ENCODE data around the gene ANGPTL5. TPM values are rescaled to one million over a fixed set of nuclear protein-coding genes. Genes with fewer than 3 reads are reported as not detected.

Gene ANGPTL5
- total RNA-seq, 1 experiment from 2014 or later: not detected

DNA sequence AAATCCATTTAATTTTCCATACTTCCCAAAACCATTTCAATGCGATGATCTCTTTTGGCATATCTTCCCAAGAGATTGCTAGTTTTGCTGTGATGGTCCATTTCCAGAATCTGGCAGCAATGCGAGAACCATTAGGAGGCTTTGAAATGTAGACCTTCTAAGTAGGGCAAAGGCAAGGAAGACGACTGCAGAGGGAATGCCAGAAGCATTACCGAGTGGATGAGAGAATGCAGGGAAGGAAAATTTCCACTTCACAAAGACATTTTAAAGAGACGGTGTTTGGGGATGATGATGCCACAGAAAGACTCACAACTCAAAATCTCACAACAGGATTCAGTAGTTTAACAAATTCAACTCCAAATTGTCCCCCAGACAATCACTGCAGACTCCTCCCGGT lies 2.0 kb downstream of the ANGPTL5 start:
- H3K27ac ChIP-seq (ENCODE audit: low read length): no peak overlapping the region
- H3K79me2 ChIP-seq (ENCODE audit: low read length): no peaks in the 10 kb centered on the region
- H3K4me3 ChIP-seq (ENCODE audit: low read length): peak overlapping the region; percentile 64
- peaks cover 33% of the 10 kb centered on the region for H3K4me1 ChIP-seq (ENCODE audit: low read length)
- H3K9me2 ChIP-seq (replicated peaks; ENCODE audit: insufficient read depth, low read length): no peaks in the 10 kb centered on the region; the same call in 1 of the 2 replicates
- H3K4me2 ChIP-seq (ENCODE audit: low read depth, low read length, poor library complexity, severe bottlenecking): peak overlapping the region; percentile 71
- no peaks in the 10 kb centered on the region for H3K36me3 ChIP-seq (ENCODE audit: insufficient read depth, low read length)
- H3K9ac ChIP-seq (ENCODE audit: low read length): peak overlapping the region; percentile 72
- peak overlapping the region; percentile 81 for H2AFZ ChIP-seq (ENCODE audit: low read length)
- H3K27me3 ChIP-seq (ENCODE audit: low read length): no peaks in the 10 kb centered on the region
- no peaks in the 10 kb centered on the region for H4K20me1 ChIP-seq (ENCODE audit: insufficient read depth, low read depth, low read length)
- DNase-seq: no peak
- no peaks in the 10 kb centered on the region for H3K9me3 ChIP-seq (ENCODE audit: low read length)

DNA sequence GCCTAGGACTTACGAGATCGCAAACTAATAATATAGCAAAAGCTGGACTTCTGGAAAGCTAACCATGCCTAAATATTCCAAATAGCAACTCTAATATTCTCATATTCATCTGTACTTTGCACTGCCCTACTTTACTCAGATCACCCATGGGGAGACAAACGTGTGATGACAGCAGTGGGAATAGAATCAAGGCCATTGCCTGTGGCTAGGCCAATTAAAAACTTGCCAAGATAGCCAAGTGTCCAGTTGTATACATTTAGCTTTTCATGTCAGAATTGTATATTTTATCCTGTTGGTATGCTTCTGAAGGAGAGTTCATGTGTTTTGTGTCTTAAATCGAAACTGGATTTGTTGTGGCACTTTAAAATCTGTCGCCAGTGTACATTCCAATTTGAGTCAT lies 2.7 kb downstream of the ANGPTL5 start:
- Histone ChIP-seq H3K4me1 (ENCODE audit: low read length) (peaks cover 33% of the 10 kb centered on the region), H3K27me3 (ENCODE audit: low read length) (no peaks in the 10 kb centered on the region), H3K4me3 (ENCODE audit: low read length) (no peak overlapping the region), H2AFZ (ENCODE audit: low read length) (no peak overlapping the region), H3K79me2 (ENCODE audit: low read length) (no peaks in the 10 kb centered on the region), H3K9ac (ENCODE audit: low read length) (no peak overlapping the region), H4K20me1 (ENCODE audit: insufficient read depth, low read depth, low read length) (no peaks in the 10 kb centered on the region), H3K4me2 (ENCODE audit: low read depth, low read length, poor library complexity, severe bottlenecking) (no peak overlapping the region), H3K36me3 (ENCODE audit: insufficient read depth, low read length) (no peaks in the 10 kb centered on the region), H3K9me2 (replicated peaks; ENCODE audit: insufficient read depth, low read length) (no peaks in the 10 kb centered on the region; the same call in 1 of the 2 replicates), H3K27ac (ENCODE audit: low read length) (no peak overlapping the region), H3K9me3 (ENCODE audit: low read length) (no peaks in the 10 kb centered on the region)
- no peak for DNase-seq

DNA sequence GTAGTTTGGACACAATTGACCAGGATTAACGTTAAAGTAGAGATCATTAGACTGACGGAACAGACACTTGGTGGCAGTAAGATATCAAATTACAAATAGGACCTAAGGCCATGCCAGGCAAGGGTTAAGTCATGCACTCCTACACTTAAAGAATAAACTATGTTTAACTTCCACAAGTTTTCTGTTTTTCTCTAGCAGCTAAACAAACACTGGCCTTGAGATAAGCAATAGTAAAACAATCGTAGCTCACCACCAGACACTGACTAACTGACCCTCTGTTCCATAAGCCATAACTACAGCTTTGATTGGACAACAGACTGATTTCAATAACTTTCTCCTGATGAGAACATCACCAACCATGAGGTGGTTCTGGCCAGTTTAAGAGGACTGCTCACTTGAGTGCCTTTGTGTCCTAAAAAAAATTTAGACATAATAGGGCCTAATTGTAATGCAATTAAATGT lies 3.5 kb downstream of the ANGPTL5 start:
- no peak overlapping the region for H3K4me2 ChIP-seq (ENCODE audit: low read depth, low read length, poor library complexity, severe bottlenecking)
- H2AFZ ChIP-seq (ENCODE audit: low read length): no peak overlapping the region

GRCh38 chr11:101909087-101909486 lies 7.2 kb downstream of the ANGPTL5 start:
- Histone ChIP-seq H3K27me3 (ENCODE audit: low read length) (no peaks in the 10 kb centered on the region), H3K9me3 (ENCODE audit: low read length) (no peaks in the 10 kb centered on the region), H3K9ac (ENCODE audit: low read length) (no peak overlapping the region), H4K20me1 (ENCODE audit: insufficient read depth, low read depth, low read length) (no peaks in the 10 kb centered on the region), H3K4me3 (ENCODE audit: low read length) (no peak overlapping the region), H3K27ac (ENCODE audit: low read length) (no peak overlapping the region), H3K9me2 (replicated peaks; ENCODE audit: insufficient read depth, low read length) (no peaks in the 10 kb centered on the region), H3K4me1 (ENCODE audit: low read length) (peaks cover 2% of the 10 kb centered on the region), H3K36me3 (ENCODE audit: insufficient read depth, low read length) (no peaks in the 10 kb centered on the region), H3K4me2 (ENCODE audit: low read depth, low read length, poor library complexity, severe bottlenecking) (no peak overlapping the region), H2AFZ (ENCODE audit: low read length) (no peak overlapping the region), H3K79me2 (ENCODE audit: low read length) (no peaks in the 10 kb centered on the region)
- DNase-seq: no peak

More for the DNA sequence above, 3.5 kb downstream of the ANGPTL5 start:
- no peaks in the 10 kb centered on the region for H3K9me3 ChIP-seq (ENCODE audit: low read length)
- H3K27ac ChIP-seq (ENCODE audit: low read length): no peak overlapping the region
- no peak overlapping the region for H3K9ac ChIP-seq (ENCODE audit: low read length)
- H4K20me1 ChIP-seq (ENCODE audit: insufficient read depth, low read depth, low read length): no peaks in the 10 kb centered on the region
- H3K79me2 ChIP-seq (ENCODE audit: low read length): no peaks in the 10 kb centered on the region
- peaks cover 33% of the 10 kb centered on the region for H3K4me1 ChIP-seq (ENCODE audit: low read length)
- H3K9me2 ChIP-seq (replicated peaks; ENCODE audit: insufficient read depth, low read length): no peaks in the 10 kb centered on the region; the same call in 1 of the 2 replicates
- H3K4me3 ChIP-seq (ENCODE audit: low read length): no peak overlapping the region
- DNase-seq: no peak
- no peaks in the 10 kb centered on the region for H3K27me3 ChIP-seq (ENCODE audit: low read length)
- H3K36me3 ChIP-seq (ENCODE audit: insufficient read depth, low read length): no peaks in the 10 kb centered on the region

DNA sequence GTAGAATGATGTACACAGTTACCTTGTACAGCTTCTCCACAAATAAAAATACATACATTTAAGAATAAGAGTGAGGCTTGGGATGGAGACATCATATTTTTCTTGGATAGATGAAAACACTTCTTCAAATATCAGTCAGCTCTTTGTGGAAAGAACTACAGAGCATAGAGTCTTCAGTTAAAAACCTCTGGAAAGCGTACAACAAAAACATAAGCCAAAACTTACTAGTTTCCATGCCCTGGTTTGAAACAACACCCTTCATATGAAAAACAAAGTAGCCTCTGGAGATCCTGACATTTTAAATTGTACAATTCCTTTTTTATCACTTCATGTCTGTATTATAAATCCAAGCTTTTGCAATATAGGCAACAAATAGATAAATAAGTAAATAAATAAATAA lies 8.5 kb downstream of the ANGPTL5 start:
- Histone ChIP-seq H3K9ac (ENCODE audit: low read length) (no peak overlapping the region), H3K79me2 (ENCODE audit: low read length) (no peaks in the 10 kb centered on the region), H3K4me2 (ENCODE audit: low read depth, low read length, poor library complexity, severe bottlenecking) (no peak overlapping the region), H3K4me3 (ENCODE audit: low read length) (no peak overlapping the region), H3K9me3 (ENCODE audit: low read length) (no peaks in the 10 kb centered on the region), H4K20me1 (ENCODE audit: insufficient read depth, low read depth, low read length) (no peaks in the 10 kb centered on the region), H3K27me3 (ENCODE audit: low read length) (no peaks in the 10 kb centered on the region), H3K27ac (ENCODE audit: low read length) (no peak overlapping the region), H3K36me3 (ENCODE audit: insufficient read depth, low read length) (no peaks in the 10 kb centered on the region), H3K9me2 (replicated peaks; ENCODE audit: insufficient read depth, low read length) (no peaks in the 10 kb centered on the region), H2AFZ (ENCODE audit: low read length) (no peak overlapping the region), H3K4me1 (ENCODE audit: low read length) (no peaks in the 10 kb centered on the region)
- DNase-seq: no peak

- H3K9me2 ChIP-seq (replicated peaks; ENCODE audit: insufficient read depth, low read length): no peaks in the 10 kb centered on the region; the same call in 1 of the 2 replicates
- H3K36me3 ChIP-seq (ENCODE audit: insufficient read depth, low read length): no peaks in the 10 kb centered on the region
- no peak overlapping the region for H2AFZ ChIP-seq (ENCODE audit: low read length)
- no peaks in the 10 kb centered on the region for H3K79me2 ChIP-seq (ENCODE audit: low read length)
- no peaks in the 10 kb centered on the region for H4K20me1 ChIP-seq (ENCODE audit: insufficient read depth, low read depth, low read length)
- H3K27me3 ChIP-seq (ENCODE audit: low read length): no peaks in the 10 kb centered on the region
- H3K4me2 ChIP-seq (ENCODE audit: low read depth, low read length, poor library complexity, severe bottlenecking): no peak overlapping the region
- no peak overlapping the region for H3K4me3 ChIP-seq (ENCODE audit: low read length)
- no peaks in the 10 kb centered on the region for H3K9me3 ChIP-seq (ENCODE audit: low read length)
- no peak overlapping the region for H3K27ac ChIP-seq (ENCODE audit: low read length)
- H3K9ac ChIP-seq (ENCODE audit: low read length): no peak overlapping the region
- no peak for DNase-seq
- no peaks in the 10 kb centered on the region for H3K4me1 ChIP-seq (ENCODE audit: low read length)
These were observed 21.8 kb downstream of the ANGPTL5 start for GRCh38 chr11:101894505-101894904.

- H3K4me1 ChIP-seq (ENCODE audit: low read length): no peaks in the 10 kb centered on the region
- DNase-seq: no peak
- H3K4me2 ChIP-seq (ENCODE audit: low read depth, low read length, poor library complexity, severe bottlenecking): no peak overlapping the region
- no peaks in the 10 kb centered on the region for H3K79me2 ChIP-seq (ENCODE audit: low read length)
- H3K9me2 ChIP-seq (replicated peaks; ENCODE audit: insufficient read depth, low read length): no peaks in the 10 kb centered on the region
- H4K20me1 ChIP-seq (ENCODE audit: insufficient read depth, low read depth, low read length): no peaks in the 10 kb centered on the region
- H3K27me3 ChIP-seq (ENCODE audit: low read length): 0 out of 2 replicates have a peak, but pooled peaks cover 2% of the 10 kb centered on the region
- no peak overlapping the region for H3K9ac ChIP-seq (ENCODE audit: low read length)
- H3K27ac ChIP-seq (ENCODE audit: low read length): no peak overlapping the region
- H2AFZ ChIP-seq (ENCODE audit: low read length): no peak overlapping the region
- no peak overlapping the region for H3K4me3 ChIP-seq (ENCODE audit: low read length)
- no peaks in the 10 kb centered on the region for H3K36me3 ChIP-seq (ENCODE audit: insufficient read depth, low read length)
- H3K9me3 ChIP-seq (ENCODE audit: low read length): no peaks in the 10 kb centered on the region
These were observed 26.6 kb downstream of the ANGPTL5 start for GRCh38 chr11:101889767-101890166.

DNA sequence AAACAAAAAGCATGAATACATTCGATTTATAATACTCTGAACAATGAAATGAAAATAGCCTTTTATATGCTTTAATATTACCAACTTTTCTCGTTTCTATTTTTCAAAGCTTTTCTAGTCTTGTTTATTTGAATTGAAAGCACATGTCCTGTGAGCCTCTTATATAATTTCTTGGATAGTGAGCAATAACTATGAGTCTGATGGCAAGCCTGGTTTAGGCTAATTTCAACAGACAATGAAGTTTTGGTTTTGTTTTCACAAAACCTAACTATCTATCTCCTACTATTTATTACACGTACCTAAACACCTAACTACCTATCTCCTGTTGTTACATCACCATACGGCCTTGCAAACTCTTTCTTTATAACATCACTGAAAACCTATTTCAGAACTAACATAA lies 30.7 kb downstream of the ANGPTL5 start:
- Histone ChIP-seq H3K9me2 (replicated peaks; ENCODE audit: insufficient read depth, low read length) (no peaks in the 10 kb centered on the region), H3K79me2 (ENCODE audit: low read length) (no peaks in the 10 kb centered on the region), H3K4me1 (ENCODE audit: low read length) (no peaks in the 10 kb centered on the region), H3K9ac (ENCODE audit: low read length) (no peak overlapping the region), H3K4me3 (ENCODE audit: low read length) (no peak overlapping the region), H3K36me3 (ENCODE audit: insufficient read depth, low read length) (no peaks in the 10 kb centered on the region), H3K27me3 (ENCODE audit: low read length) (0 out of 2 replicates have a peak, but pooled peaks cover 2% of the 10 kb centered on the region), H3K9me3 (ENCODE audit: low read length) (no peaks in the 10 kb centered on the region), H3K27ac (ENCODE audit: low read length) (no peak overlapping the region), H4K20me1 (ENCODE audit: insufficient read depth, low read depth, low read length) (no peaks in the 10 kb centered on the region), H3K4me2 (ENCODE audit: low read depth, low read length, poor library complexity, severe bottlenecking) (no peak overlapping the region), H2AFZ (ENCODE audit: low read length) (no peak overlapping the region)
- no peak for DNase-seq

GRCh38 chr11:101881586-101881985 lies 34.7 kb downstream of the ANGPTL5 start:
- Histone ChIP-seq H3K36me3 (ENCODE audit: insufficient read depth, low read length) (no peaks in the 10 kb centered on the region), H4K20me1 (ENCODE audit: insufficient read depth, low read depth, low read length) (no peaks in the 10 kb centered on the region), H3K9me3 (ENCODE audit: low read length) (no peaks in the 10 kb centered on the region), H3K79me2 (ENCODE audit: low read length) (no peaks in the 10 kb centered on the region), H3K4me2 (ENCODE audit: low read depth, low read length, poor library complexity, severe bottlenecking) (no peak overlapping the region), H3K27ac (ENCODE audit: low read length) (no peak overlapping the region), H3K9me2 (replicated peaks; ENCODE audit: insufficient read depth, low read length) (no peaks in the 10 kb centered on the region), H2AFZ (ENCODE audit: low read length) (no peak overlapping the region), H3K4me3 (ENCODE audit: low read length) (no peak overlapping the region), H3K4me1 (ENCODE audit: low read length) (no peaks in the 10 kb centered on the region), H3K9ac (ENCODE audit: low read length) (no peak overlapping the region), H3K27me3 (ENCODE audit: low read length) (no peaks in the 10 kb centered on the region)
- DNase-seq: no peak
